GM12878 (cell line): ENCODE data around the gene RBM43. TPM values are rescaled to one million over a fixed set of nuclear protein-coding genes. Genes with fewer than 3 reads are reported as not detected.

ENCODE experiments used
- BRCA1 ChIP-seq: IDR thresholded peaks from 2 replicates; pipeline ENCODE4 v1.6.1; 2011; ENCODE audit warnings: low read depth, low read length, improper control_type of control experiment
- CBFB ChIP-seq: IDR thresholded peaks from 2 replicates; pipeline ENCODE4 v1.6.1; 2016; ENCODE audit warnings: antibody characterized with exemption, low read depth
- EED ChIP-seq: sonication (generic); IDR thresholded peaks from 2 replicates; pipeline ENCODE4 v1.6.1; 2016; ENCODE audit warnings: antibody characterized with exemption, low read depth
- ESRRA ChIP-seq: IDR thresholded peaks from 2 replicates; pipeline ENCODE4 v1.6.1; 2012; ENCODE audit warnings: mild to moderate bottlenecking, low read length, improper control_type of control experiment
- FOS ChIP-seq: IDR thresholded peaks from 3 replicates; pipeline ENCODE4 v1.6.1; 2011; ENCODE audit warnings: borderline replicate concordance; ENCODE audit not compliant: insufficient read length; ENCODE audit errors: extremely low read depth
- GATAD2B ChIP-seq: fragments of 450-650 bp; conservative IDR thresholded peaks from 2 replicates; pipeline ENCODE4 v1.6.1; 2017; ENCODE audit warnings: low read depth, mild to moderate bottlenecking, moderate library complexity
- KDM1A ChIP-seq: fragments of 200-600 bp; sonication (generic); IDR thresholded peaks from 2 replicates; pipeline ENCODE4 v1.6.1; 2016; ENCODE audit warnings: borderline replicate concordance
- MEF2A ChIP-seq: IDR thresholded peaks from 2 replicates; pipeline ENCODE4 v1.6.1; 2011; ENCODE audit warnings: low read depth, mild to moderate bottlenecking, low read length, moderate library complexity; ENCODE audit not compliant: insufficient read depth
- MTA3 ChIP-seq: IDR thresholded peaks from 2 replicates; pipeline ENCODE4 v1.6.1; 2012; ENCODE audit warnings: low read length, inconsistent platforms, borderline replicate concordance
- NFIC ChIP-seq: IDR thresholded peaks from 2 replicates; pipeline ENCODE4 v1.6.1; 2012; ENCODE audit warnings: low read depth, mild to moderate bottlenecking, inconsistent platforms, low read length, moderate library complexity
- NR2C1 ChIP-seq: fragments of 450-650 bp; IDR thresholded peaks from 2 replicates; pipeline ENCODE4 v1.6.1; 2017; ENCODE audit warnings: antibody characterized with exemption, mild to moderate bottlenecking, moderate library complexity
- NRF1 ChIP-seq: conservative IDR thresholded peaks from 2 replicates; pipeline ENCODE4 v1.6.1; 2011; ENCODE audit warnings: mild to moderate bottlenecking, low read depth, low read length, improper control_type of control experiment
- RCOR1 ChIP-seq: conservative IDR thresholded peaks from 2 replicates; pipeline ENCODE4 v1.6.1; 2012; ENCODE audit warnings: low read depth, low read length, improper control_type of control experiment
- RELA ChIP-seq: fragments of 450-650 bp; IDR thresholded peaks from 2 replicates; pipeline ENCODE4 v1.8.0; 2014; ENCODE audit warnings: borderline replicate concordance; ENCODE audit not compliant: partially characterized antibody
- RELB ChIP-seq: fragments of 450-650 bp; IDR thresholded peaks from 2 replicates; pipeline ENCODE4 v1.6.1; 2017; ENCODE audit warnings: low read depth, mild to moderate bottlenecking, moderate library complexity
- SMAD5 ChIP-seq: IDR thresholded peaks from 2 replicates; pipeline ENCODE4 v1.6.1; 2016; ENCODE audit warnings: antibody characterized with exemption, low read depth
- SMC3 ChIP-seq: IDR thresholded peaks from 2 replicates; pipeline ENCODE4 v1.6.1; 2011; ENCODE audit warnings: low read length, improper control_type of control experiment, borderline replicate concordance
- STAT1 ChIP-seq: fragments of 450-650 bp; conservative IDR thresholded peaks from 2 replicates; pipeline ENCODE4 v1.6.1; 2014; ENCODE audit warnings: antibody characterized with exemption, mild to moderate bottlenecking
- YBX1 ChIP-seq: fragments of 450-650 bp; IDR thresholded peaks from 2 replicates; pipeline ENCODE4 v1.6.1; 2016; ENCODE audit warnings: antibody characterized with exemption
- ZBTB4 ChIP-seq: fragments of 450-650 bp; formaldehyde crosslinking; IDR thresholded peaks from 2 replicates; pipeline ENCODE4 v1.4.0; 2022; ENCODE audit warnings: mild to moderate bottlenecking, moderate library complexity
- ZNF217 ChIP-seq: fragments of 450-650 bp; IDR thresholded peaks from 2 replicates; pipeline ENCODE4 v1.6.1; 2017; ENCODE audit warnings: antibody characterized with exemption, mild to moderate bottlenecking
- polyA plus RNA-seq, 11 experiments: library from polyadenylated mRNA; depleted of rRNA in 4 of 11; unstranded in 6 of 11; stranded (reverse) in 5 of 11; fragments of >200 nt; fragmentation: Nextera tagmentation in 4 of 11; fragmentation: Illumina TruSeq in 1 of 11; extraction: Ambion mirVana in 4 of 11; extraction: Trizol in 1 of 11; gene quantifications; 1 replicate in 1 of 11; 2 replicates in 10 of 11; pipeline versions ENCODE4 v1.2.1 to v1.2.3, GENCODE V29; 2011 to 2016; ENCODE audit warnings: inconsistent platforms in 2 of 11, missing spikeins in 2 of 11, low read depth in 1 of 11
- total RNA-seq, 4 experiments: library from RNA; depleted of rRNA in 3 of 4; stranded (reverse); fragments of >200 nt in 3 of 4; fragmentation: Illumina TruSeq in 1 of 4; extraction: Trizol in 1 of 4; gene quantifications; 2 replicates each; pipeline versions ENCODE4 v1.2.1 to v1.2.3, GENCODE V29; 2013 to 2021
- TF ChIP-seq, protein P1 (sequence below): fragments of 450-650 bp; IDR thresholded peaks from 2 replicates; pipeline ENCODE4 v1.6.1; 2016; ENCODE audit warnings: mild to moderate bottlenecking, moderate library complexity, borderline replicate concordance

Gene RBM43
- total and polyA plus RNA-seq, 10 of the 15 experiments (the other 5 are each of a cell fraction or from before 2014, with no cell fraction given): 0.86 to 5.3 (median 2.6) TPM

DNA sequence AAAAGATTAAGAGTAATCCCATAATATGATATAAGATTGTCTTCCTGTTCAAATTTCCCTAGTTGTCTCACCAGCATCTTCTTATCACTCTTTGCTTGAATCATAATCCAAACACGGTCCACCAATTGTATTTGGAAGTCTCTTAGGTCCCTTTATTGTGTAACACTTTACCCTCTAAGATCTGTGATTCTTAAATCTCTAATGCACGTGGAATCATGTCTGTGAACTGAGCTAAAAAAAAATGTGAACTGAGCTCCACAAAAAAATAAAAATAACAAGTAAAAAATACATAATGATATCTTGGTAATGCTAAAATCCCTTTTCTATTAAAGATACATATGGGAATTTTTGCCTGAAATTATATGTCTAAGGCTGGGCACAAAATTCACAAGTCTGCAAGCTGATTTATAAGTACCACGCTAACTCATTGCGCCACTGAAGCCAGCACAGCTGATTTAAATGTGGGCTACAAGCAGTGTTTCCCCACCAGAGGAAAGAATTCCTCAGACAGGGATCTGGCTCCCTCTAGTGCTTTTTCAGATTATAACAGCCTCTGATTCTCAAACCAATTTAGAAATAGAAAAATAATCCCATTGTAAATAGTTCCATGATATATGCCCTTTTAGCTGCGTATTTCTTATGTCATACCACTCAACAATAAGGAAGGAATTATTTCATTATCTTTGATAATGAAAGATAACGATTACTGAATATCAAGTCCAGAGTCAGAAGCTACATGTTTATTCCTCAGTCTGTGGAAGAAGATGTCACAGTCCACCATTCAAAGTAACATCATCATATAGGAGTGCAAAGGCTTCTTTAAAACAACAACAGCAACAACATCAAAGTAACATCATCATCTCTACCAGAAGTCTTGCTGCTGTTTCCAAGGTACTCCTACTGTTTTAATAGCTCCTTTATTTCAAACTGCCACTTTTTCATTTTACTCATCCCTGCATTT, 22.9 kb downstream of the RBM43 start (continued):
- TF ChIP-seq, protein P1, sequence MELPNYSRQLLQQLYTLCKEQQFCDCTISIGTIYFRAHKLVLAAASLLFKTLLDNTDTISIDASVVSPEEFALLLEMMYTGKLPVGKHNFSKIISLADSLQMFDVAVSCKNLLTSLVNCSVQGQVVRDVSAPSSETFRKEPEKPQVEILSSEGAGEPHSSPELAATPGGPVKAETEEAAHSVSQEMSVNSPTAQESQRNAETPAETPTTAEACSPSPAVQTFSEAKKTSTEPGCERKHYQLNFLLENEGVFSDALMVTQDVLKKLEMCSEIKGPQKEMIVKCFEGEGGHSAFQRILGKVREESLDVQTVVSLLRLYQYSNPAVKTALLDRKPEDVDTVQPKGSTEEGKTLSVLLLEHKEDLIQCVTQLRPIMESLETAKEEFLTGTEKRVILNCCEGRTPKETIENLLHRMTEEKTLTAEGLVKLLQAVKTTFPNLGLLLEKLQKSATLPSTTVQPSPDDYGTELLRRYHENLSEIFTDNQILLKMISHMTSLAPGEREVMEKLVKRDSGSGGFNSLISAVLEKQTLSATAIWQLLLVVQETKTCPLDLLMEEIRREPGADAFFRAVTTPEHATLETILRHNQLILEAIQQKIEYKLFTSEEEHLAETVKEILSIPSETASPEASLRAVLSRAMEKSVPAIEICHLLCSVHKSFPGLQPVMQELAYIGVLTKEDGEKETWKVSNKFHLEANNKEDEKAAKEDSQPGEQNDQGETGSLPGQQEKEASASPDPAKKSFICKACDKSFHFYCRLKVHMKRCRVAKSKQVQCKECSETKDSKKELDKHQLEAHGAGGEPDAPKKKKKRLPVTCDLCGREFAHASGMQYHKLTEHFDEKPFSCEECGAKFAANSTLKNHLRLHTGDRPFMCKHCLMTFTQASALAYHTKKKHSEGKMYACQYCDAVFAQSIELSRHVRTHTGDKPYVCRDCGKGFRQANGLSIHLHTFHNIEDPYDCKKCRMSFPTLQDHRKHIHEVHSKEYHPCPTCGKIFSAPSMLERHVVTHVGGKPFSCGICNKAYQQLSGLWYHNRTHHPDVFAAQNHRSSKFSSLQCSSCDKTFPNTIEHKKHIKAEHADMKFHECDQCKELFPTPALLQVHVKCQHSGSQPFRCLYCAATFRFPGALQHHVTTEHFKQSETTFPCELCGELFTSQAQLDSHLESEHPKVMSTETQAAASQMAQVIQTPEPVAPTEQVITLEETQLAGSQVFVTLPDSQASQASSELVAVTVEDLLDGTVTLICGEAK: no peak
- no peak for TF ChIP-seq MEF2A
- TF ChIP-seq ESRRA: no peak
- TF ChIP-seq NRF1: no peak
- no peak for TF ChIP-seq RELA
- peak; percentile 82; the same call in 1 of the 2 replicates for TF ChIP-seq SMC3
- TF ChIP-seq NFIC: no peak
- no peak for TF ChIP-seq YBX1
- no peak for TF ChIP-seq EED
- no peak for TF ChIP-seq ZBTB4 (CRISPR knock-in tag)
- no peak for TF ChIP-seq RELB
- TF ChIP-seq RCOR1: no peak
- no peak for TF ChIP-seq NR2C1
- TF ChIP-seq SMAD5: no peak
- TF ChIP-seq ZNF217: no peak
- TF ChIP-seq STAT1: no peak
- TF ChIP-seq KDM1A: no peak
- no peak for TF ChIP-seq FOS
- no peak for TF ChIP-seq CBFB
- TF ChIP-seq BRCA1: no peak
- no peak for TF ChIP-seq MTA3
- no peak for TF ChIP-seq GATAD2B
